CD14-positive monocyte (primary cell): Measurements from ENCODE around the gene GRIN2C. TPM values are rescaled to one million over a fixed set of nuclear protein-coding genes. Genes with fewer than 3 reads are reported as not detected.
A peak's percentile ranks its signal among the peaks of the same experiment; 100 is the strongest.

Source experiments
- DNase-seq, 3 donors: peaks; one replicate each; pipeline ENCODE4 v3.0.0-alpha.2; 2011 to 2022
- H2AFZ ChIP-seq: 2 replicates; pipeline ENCODE4 v1.6.0; 2012; ENCODE audit warnings: mild to moderate bottlenecking, low read depth, low read length, inconsistent platforms; ENCODE audit not compliant: insufficient read depth, poor library complexity, severe bottlenecking
- H3K27ac ChIP-seq, 2 donors: 1 replicate in 1 of 2; 2 replicates in 1 of 2; pipeline ENCODE4 v1.5.1; 2012 to 2013; ENCODE audit warnings: low read length in 2 of 2, control low read depth in 1 of 2, inconsistent platforms in 1 of 2, low read depth in 1 of 2, mild to moderate bottlenecking in 1 of 2
- H3K27me3 ChIP-seq, 2 donors: one replicate each; pipeline versions ENCODE4 v1.6.0 to v1.6.1; 2011 to 2013; ENCODE audit warnings: low read length in 2 of 2; ENCODE audit not compliant: control insufficient read depth in 2 of 2, insufficient read depth in 2 of 2
- H3K36me3 ChIP-seq, 2 donors: replicated peaks in 1 of 2; 1 replicate in 1 of 2; 2 replicates in 1 of 2; pipeline versions ENCODE4 v1.5.1 to v1.6.1; 2012 to 2013; ENCODE audit warnings: low read length in 2 of 2, control low read depth in 1 of 2, inconsistent platforms in 1 of 2, mild to moderate bottlenecking in 1 of 2; ENCODE audit not compliant: insufficient read depth in 2 of 2, control insufficient read depth in 1 of 2
- H3K4me1 ChIP-seq, 2 donors: 1 replicate in 1 of 2; 2 replicates in 1 of 2; pipeline versions ENCODE4 v1.5.1 to v1.6.1; 2012 to 2013; ENCODE audit warnings: low read length in 2 of 2, control low read depth in 1 of 2, inconsistent platforms in 1 of 2, mild to moderate bottlenecking in 1 of 2, moderate library complexity in 1 of 2; ENCODE audit not compliant: insufficient read depth in 2 of 2, control insufficient read depth in 1 of 2
- H3K4me2 ChIP-seq: replicated peaks from 2 replicates; pipeline ENCODE3; 2012; ENCODE audit warnings: low read length, moderate library complexity, mild to moderate bottlenecking; ENCODE audit not compliant: poor library complexity, severe bottlenecking; ENCODE audit errors: extremely low read depth
- H3K4me3 ChIP-seq, 3 experiments: fragments of 200-600 bp in 1 of 3; sonication (generic) in 1 of 3; replicated peaks in 1 of 3; 1 replicate in 2 of 3; 2 replicates in 1 of 3; pipeline ENCODE4 v1.5.1; 2011 to 2013; ENCODE audit warnings: low read length in 3 of 3, mild to moderate bottlenecking in 3 of 3, control low read depth in 2 of 3, low read depth in 2 of 3, inconsistent platforms in 1 of 3, moderate library complexity in 1 of 3
- H3K79me2 ChIP-seq: 2 replicates; pipeline ENCODE4 v1.6.0; 2012; ENCODE audit warnings: mild to moderate bottlenecking, control low read depth, inconsistent platforms, low read length, moderate library complexity; ENCODE audit not compliant: insufficient read depth
- H3K9ac ChIP-seq: 2 replicates; pipeline ENCODE4 v1.6.0; 2017; ENCODE audit warnings: low read length, mild to moderate bottlenecking; ENCODE audit not compliant: insufficient read depth, poor library complexity, severe bottlenecking
- H3K9me3 ChIP-seq, 2 donors: replicated peaks in 1 of 2; 1 replicate in 1 of 2; 2 replicates in 1 of 2; pipeline versions ENCODE4 v1.5.1 to v1.6.1; 2012 to 2013; ENCODE audit warnings: low read length in 2 of 2, control low read depth in 1 of 2; ENCODE audit not compliant: control insufficient read depth in 1 of 2, insufficient read depth in 1 of 2
- H4K20me1 ChIP-seq: 2 replicates; pipeline ENCODE4 v1.6.0; 2012; ENCODE audit warnings: mild to moderate bottlenecking, low read length, control low read depth, moderate library complexity; ENCODE audit not compliant: insufficient read depth
- H3K27ac Mint-ChIP-seq, 7 donors: one replicate each; pipeline ENCODE4 v1.8.0; 2020; ENCODE audit warnings: mild to moderate bottlenecking in 7 of 7, mixed read lengths in 7 of 7, moderate library complexity in 6 of 7, inconsistent platforms in 2 of 7
- H3K27me3 Mint-ChIP-seq, 3 donors: one replicate each; pipeline ENCODE4 v1.8.0; 2021 to 2022; ENCODE audit warnings: low read depth in 3 of 3, mild to moderate bottlenecking in 3 of 3, mixed read lengths in 3 of 3, moderate library complexity in 3 of 3, inconsistent platforms in 1 of 3
- H3K36me3 Mint-ChIP-seq, 2 donors: one replicate each; pipeline ENCODE4 v1.8.0; 2020; ENCODE audit warnings: mixed read lengths in 2 of 2, inconsistent platforms in 1 of 2, mild to moderate bottlenecking in 1 of 2
- H3K4me1 Mint-ChIP-seq: one replicate; pipeline ENCODE4 v1.8.0; 2020; ENCODE audit warnings: mild to moderate bottlenecking, mixed read lengths
- H3K4me3 Mint-ChIP-seq, 2 donors: one replicate each; pipeline ENCODE4 v1.8.0; 2020; ENCODE audit warnings: mild to moderate bottlenecking in 2 of 2, mixed read lengths in 2 of 2, moderate library complexity in 1 of 2
- H3K9me3 Mint-ChIP-seq, 7 donors: one replicate each; pipeline ENCODE4 v1.8.0; 2020 to 2022; ENCODE audit warnings: mixed read lengths in 7 of 7, mild to moderate bottlenecking in 6 of 7, moderate library complexity in 6 of 7, inconsistent platforms in 2 of 7
- whole genome bisulfite sequencing: methylation state at CpG from one replicate; pipeline ENCODE4 v1.1.5; 2013; ENCODE audit warnings: missing lambda C conversion rate; ENCODE audit not compliant: insufficient coverage; 5-methylcytosine and 5-hydroxymethylcytosine counted together
- intact Hi-C, 2 donors: fragments of 100-400 bp; cut with micrococcal nuclease; formaldehyde crosslinking; loops; one replicate each; pipeline versions ENCODE4 v1.15.0 to v1.15.1; 2023
- polyA plus RNA-seq, 3 donors: library from polyadenylated mRNA; depleted of rRNA in 1 of 3; unstranded in 2 of 3; stranded (reverse) in 1 of 3; fragments of 300-500 nt in 2 of 3; fragments of >200 nt in 1 of 3; fragmentation: Illumina TruSeq in 2 of 3; gene quantifications; 1 replicate in 2 of 3; 2 replicates in 1 of 3; pipeline ENCODE4 v1.2.3, GENCODE V29; 2012 to 2021
- TF ChIP-seq, protein P1 (sequence below): fragments of 200-600 bp; IDR thresholded peaks from one replicate; pipeline ENCODE4 v1.8.0; 2022; ENCODE audit warnings: antibody characterized with exemption, mild to moderate bottlenecking

Gene GRIN2C
- polyA plus RNA-seq, 3 donors = 0.04 TPM; not detected in 2

DNA sequence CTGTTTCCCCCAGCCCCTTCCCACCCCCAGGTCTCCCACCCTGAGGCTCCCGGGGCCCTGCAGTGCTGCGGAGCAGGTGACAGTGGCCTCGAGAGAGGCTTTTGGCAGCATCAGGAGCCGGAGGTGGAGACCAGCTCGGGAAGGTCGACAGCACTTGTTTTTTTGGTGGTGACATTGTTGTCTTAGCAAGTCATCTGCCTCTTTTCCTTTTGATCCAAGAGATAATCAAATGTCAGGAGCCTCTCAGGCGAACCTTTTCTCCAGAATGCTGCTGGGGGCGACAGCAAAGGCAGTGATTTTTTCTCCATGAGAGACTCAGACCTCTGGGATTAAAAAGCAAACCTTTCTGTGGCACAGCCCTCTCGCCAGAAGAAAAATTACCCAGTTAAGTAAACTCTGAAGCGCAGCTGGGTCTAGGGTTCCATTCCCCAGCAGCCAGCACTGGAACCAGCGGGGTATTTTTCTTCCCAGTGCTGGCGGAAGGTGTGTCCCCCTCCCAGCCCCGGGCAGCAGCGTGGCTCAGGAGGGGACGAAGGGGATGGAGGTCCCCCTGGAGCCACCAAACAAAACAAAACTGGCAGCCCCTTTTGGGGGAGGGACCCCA lies 37.2 kb downstream of the GRIN2C start:
- peaks cover 83 to 97% of the 10 kb centered on the region in 2 donors for H3K36me3 Mint-ChIP-seq
- Histone ChIP-seq H3K9me3 (no peaks in the 10 kb centered on the region), H3K4me3 (no peak overlapping the region), H3K27ac (no peak overlapping the region), H3K79me2 (no peaks in the 10 kb centered on the region), H4K20me1 (peaks cover 45% of the 10 kb centered on the region), H3K27me3 (no peaks in the 10 kb centered on the region), H3K9ac (no peak overlapping the region), H3K4me1 (no peaks in the 10 kb centered on the region), H3K4me2 (no peak overlapping the region), H2AFZ (no peak overlapping the region), H3K36me3 (peaks cover 84 to 99% of the 10 kb centered on the region in 2 donors)
- no peak for DNase-seq
- H3K27ac Mint-ChIP-seq = no peak overlapping the region
- 96% methylated on average over 11 of the region's 15 CpGs for WGBS
- H3K27me3 Mint-ChIP-seq = peaks cover 0 to 4% (median 0%) of the 10 kb centered on the region in 3 donors
- intact Hi-C loops = no loop called here
- no peaks in the 10 kb centered on the region for H3K9me3 Mint-ChIP-seq
- no peaks in the 10 kb centered on the region for H3K4me1 Mint-ChIP-seq
- TF ChIP-seq, protein P1, sequence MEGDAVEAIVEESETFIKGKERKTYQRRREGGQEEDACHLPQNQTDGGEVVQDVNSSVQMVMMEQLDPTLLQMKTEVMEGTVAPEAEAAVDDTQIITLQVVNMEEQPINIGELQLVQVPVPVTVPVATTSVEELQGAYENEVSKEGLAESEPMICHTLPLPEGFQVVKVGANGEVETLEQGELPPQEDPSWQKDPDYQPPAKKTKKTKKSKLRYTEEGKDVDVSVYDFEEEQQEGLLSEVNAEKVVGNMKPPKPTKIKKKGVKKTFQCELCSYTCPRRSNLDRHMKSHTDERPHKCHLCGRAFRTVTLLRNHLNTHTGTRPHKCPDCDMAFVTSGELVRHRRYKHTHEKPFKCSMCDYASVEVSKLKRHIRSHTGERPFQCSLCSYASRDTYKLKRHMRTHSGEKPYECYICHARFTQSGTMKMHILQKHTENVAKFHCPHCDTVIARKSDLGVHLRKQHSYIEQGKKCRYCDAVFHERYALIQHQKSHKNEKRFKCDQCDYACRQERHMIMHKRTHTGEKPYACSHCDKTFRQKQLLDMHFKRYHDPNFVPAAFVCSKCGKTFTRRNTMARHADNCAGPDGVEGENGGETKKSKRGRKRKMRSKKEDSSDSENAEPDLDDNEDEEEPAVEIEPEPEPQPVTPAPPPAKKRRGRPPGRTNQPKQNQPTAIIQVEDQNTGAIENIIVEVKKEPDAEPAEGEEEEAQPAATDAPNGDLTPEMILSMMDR = no peak
- H3K4me3 Mint-ChIP-seq = no peak overlapping the region

DNA sequence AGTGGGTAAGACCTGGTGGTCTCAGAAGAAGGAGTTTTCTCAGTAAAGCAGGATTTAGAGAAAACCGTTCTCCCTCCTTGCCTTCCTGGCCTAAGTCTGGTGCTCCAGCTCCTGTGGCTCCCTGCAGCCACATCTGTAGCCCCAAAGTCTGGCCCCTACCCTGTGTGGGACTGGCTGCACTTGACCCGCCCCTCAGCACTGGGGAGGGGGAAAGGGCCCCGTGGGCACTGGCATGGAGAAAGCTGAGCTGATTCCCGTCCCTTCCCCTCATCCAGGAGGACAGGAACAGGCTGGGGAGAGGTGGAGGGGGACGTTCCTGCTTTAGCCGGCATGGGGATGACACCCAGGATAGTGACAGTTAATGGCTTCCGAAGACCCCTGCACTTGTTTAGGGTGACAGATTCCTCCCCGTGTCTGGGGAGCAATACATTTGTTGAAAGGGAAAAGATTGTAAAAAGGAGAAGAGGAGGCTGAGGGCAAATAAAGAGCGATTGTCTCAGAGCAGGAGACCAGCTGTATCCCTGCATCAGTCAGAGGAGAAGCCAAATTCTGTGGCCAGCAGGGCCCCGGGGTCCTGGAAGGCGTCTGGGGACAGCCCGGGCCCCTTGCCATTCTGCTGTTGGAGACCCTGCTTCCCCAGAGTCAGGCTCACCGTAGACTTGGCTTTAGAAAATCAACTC lies 37.9 kb downstream of the GRIN2C start:
- H3K36me3 Mint-ChIP-seq = peaks cover 83 to 97% of the 10 kb centered on the region in 2 donors

More for the DNA sequence above, 37.9 kb downstream of the GRIN2C start:
- no peaks in the 10 kb centered on the region for H3K9me3 ChIP-seq
- H3K27ac ChIP-seq = no peak overlapping the region
- Mint-ChIP-seq H3K27ac (peak overlapping the region in 1 of 7 donors; percentile 27), H3K9me3 (no peaks in the 10 kb centered on the region), H3K27me3 (peaks cover 0 to 2% (median 0%) of the 10 kb centered on the region in 3 donors), H3K4me3 (no peak overlapping the region), H3K4me1 (no peaks in the 10 kb centered on the region)
- intact Hi-C loops = no loop called here
- peaks cover 88 to 100% of the 10 kb centered on the region in 2 donors for H3K36me3 ChIP-seq
- H3K27me3 ChIP-seq = no peaks in the 10 kb centered on the region
- H4K20me1 ChIP-seq = peaks cover 49% of the 10 kb centered on the region
- TF ChIP-seq, protein P1 = no peak
- 94% methylated on average over 8 of the region's 13 CpGs for WGBS
- H3K4me1 ChIP-seq = no peaks in the 10 kb centered on the region
- H3K79me2 ChIP-seq = no peaks in the 10 kb centered on the region
- H3K4me2 ChIP-seq = no peak overlapping the region
- no peak overlapping the region for H2AFZ ChIP-seq
- DNase-seq = no peak
- no peak overlapping the region for H3K9ac ChIP-seq
- no peak overlapping the region for H3K4me3 ChIP-seq
